ENCODE results near the gene PDPN. TPM values are rescaled to one million over a fixed set of nuclear protein-coding genes. Genes with fewer than 3 reads are reported as not detected.

The PDPN gene
- total RNA-seq, 1 experiment from 2014 or later = not detected

DNA sequence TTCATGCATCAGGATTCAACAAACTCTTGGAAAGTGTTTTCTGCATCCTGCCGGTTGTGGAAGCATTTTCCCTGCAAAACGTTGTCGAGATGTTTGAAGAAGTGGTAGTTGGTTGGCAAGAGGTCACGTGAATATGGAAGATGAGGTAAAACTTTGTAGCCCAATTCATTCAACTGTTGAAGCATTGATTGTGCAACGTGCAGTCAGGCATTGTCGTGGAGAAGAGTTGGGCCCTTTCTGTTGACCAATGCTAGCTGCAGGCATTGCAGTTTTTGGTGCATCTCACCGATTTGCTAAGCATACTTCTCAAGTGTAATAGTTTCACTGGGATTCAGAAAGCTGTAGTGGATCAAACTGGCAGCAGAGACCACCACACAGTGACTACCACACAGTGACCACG lies 59.4 kb downstream of the PDPN start:
- Histone ChIP-seq H3K9ac (ENCODE audit: low read length) (no peak overlapping the region), H3K36me3 (ENCODE audit: control insufficient read depth in 1 of 2, insufficient read depth in 2 of 2, low read length in 2 of 2) (no peaks in the 10 kb centered on the region), H3K9me3 (ENCODE audit: control insufficient read depth in 1 of 2, insufficient read depth in 1 of 2, low read depth in 1 of 2, low read length in 2 of 2) (no peaks in the 10 kb centered on the region), H3K4me2 (ENCODE audit: low read length) (no peak overlapping the region), H3K4me1 (ENCODE audit: control insufficient read depth in 1 of 2, insufficient read depth in 2 of 2, low read length in 2 of 2) (no peaks in the 10 kb centered on the region), H3K79me2 (ENCODE audit: insufficient read depth, low read length) (no peaks in the 10 kb centered on the region), H3K27ac (ENCODE audit: low read depth, low read length) (no peak overlapping the region), H4K20me1 (ENCODE audit: insufficient read depth) (no peaks in the 10 kb centered on the region), H2AFZ (ENCODE audit: low read depth, low read length, poor library complexity, severe bottlenecking) (no peak overlapping the region), H3K9me2 (ENCODE audit: insufficient read depth) (no peaks in the 10 kb centered on the region), H3K27me3 (ENCODE audit: insufficient read depth, low read length) (no peaks in the 10 kb centered on the region), H3K4me3 (replicated peaks in 1 of 2; ENCODE audit: low read depth in 1 of 2, low read length in 2 of 2) (no peak overlapping the region)
- POLR2A ChIA-PET = no interaction called here
- TF ChIP-seq, protein P1, sequence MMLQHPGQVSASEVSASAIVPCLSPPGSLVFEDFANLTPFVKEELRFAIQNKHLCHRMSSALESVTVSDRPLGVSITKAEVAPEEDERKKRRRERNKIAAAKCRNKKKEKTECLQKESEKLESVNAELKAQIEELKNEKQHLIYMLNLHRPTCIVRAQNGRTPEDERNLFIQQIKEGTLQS (IDR thresholded peaks at IDR 0.05) = no peak
- TF ChIP-seq EZH2phosphoT487 (IDR thresholded peaks at IDR 0.05; ENCODE audit: borderline replicate concordance) = no peak
- no peak for TF ChIP-seq SP1 (IDR thresholded peaks at IDR 0.05; ENCODE audit: low read depth)
- TF ChIP-seq, protein P2, sequence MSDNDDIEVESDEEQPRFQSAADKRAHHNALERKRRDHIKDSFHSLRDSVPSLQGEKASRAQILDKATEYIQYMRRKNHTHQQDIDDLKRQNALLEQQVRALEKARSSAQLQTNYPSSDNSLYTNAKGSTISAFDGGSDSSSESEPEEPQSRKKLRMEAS (IDR thresholded peaks at IDR 0.05) = no peak
- no peak for TF ChIP-seq SRF (IDR thresholded peaks at IDR 0.05; ENCODE audit: low read depth)
- TF ChIP-seq EZH2 (IDR thresholded peaks at IDR 0.05) = no peak
- no peak for TF ChIP-seq JUND (IDR thresholded peaks at IDR 0.05)
- no peak for TF ChIP-seq FOSL1 (IDR thresholded peaks at IDR 0.05; ENCODE audit: low read depth)
- TF ChIP-seq YY1 (IDR thresholded peaks at IDR 0.05; ENCODE audit: extremely low read depth, insufficient replicate concordance, low read depth, low read length) = no peak
- TF ChIP-seq RAD21 (IDR thresholded peaks at IDR 0.05; ENCODE audit: low read depth) = no peak
- TF ChIP-seq CBX3 (IDR thresholded peaks at IDR 0.05; ENCODE audit: low read depth) = no peak
- no peak for TF ChIP-seq POLR2A (IDR thresholded peaks at IDR 0.05; ENCODE audit: borderline replicate concordance, extremely low read depth, insufficient read depth, insufficient read length)
- no peak for TF ChIP-seq EGR1 (IDR thresholded peaks at IDR 0.05; ENCODE audit: low read depth)
- no peak for TF ChIP-seq ELF1 (IDR thresholded peaks at IDR 0.05; ENCODE audit: borderline replicate concordance, low read depth)
- TF ChIP-seq SIN3A (IDR thresholded peaks at IDR 0.05; ENCODE audit: low read depth) = no peak
- ATAC-seq (no peak), DNase-seq (ENCODE audit: low read depth, low spot score) (no peak)
- no TSS peak for BruUV-seq (replicated peaks)
- RAD21 ChIA-PET (ENCODE audit: low non-redundant PET in 1 of 2, low total read pairs in 2 of 2, uncharacterized antibody in 2 of 2, unreplicated experiment in 2 of 2) = no interaction called here
- CTCF ChIA-PET = no interaction called here
- intact Hi-C loops (cut with micrococcal nuclease) = no loop called here

Data from HCT116 (cell line).